ENCODE measurements around the gene RPL13.

The RPL13 gene

DNA sequence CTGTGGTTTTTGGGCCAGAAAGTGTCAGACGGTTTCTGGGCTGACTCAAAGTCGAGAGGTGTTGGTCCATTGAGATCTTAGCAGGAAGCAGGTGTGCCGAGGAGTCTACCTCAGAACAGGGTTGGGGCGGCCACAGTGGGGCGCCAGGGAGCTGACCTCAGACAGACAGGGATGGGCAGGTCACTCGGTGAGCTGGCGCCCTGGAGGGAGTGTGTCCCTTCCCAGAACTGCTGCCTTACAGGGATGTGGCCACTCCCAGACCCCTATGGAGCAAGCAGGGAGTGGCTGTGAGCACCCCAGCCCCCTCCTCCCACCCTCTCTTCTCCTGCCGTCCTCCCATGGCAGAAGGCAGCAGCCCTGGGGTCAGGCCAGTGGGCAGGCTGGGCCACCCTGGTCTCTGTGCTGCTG is 39.0 kb downstream of the RPL13 start:
- no peak for DNase-seq (ENCODE audit: low spot score)

DNA sequence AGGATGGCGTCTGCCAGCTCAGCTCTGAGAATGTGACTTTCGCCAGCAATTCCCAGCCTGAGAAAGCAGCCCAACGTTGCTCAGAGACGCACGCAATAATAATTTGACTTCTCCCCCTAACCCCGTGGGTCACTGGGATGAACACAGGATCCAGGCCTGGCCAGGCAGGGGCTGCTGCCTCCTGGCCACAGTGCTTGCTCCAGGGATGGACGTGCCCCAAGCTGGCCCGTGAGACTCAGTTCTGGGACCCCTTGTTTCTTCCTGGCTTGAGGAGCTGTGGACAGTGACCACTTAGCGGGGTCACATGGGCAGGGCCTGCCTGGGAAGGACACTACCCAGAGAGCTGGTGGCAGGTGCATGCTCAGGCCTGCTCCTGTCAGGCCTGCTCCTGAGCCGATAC is 39.4 kb downstream of the RPL13 start:
- no peak for DNase-seq (ENCODE audit: low spot score)

DNA sequence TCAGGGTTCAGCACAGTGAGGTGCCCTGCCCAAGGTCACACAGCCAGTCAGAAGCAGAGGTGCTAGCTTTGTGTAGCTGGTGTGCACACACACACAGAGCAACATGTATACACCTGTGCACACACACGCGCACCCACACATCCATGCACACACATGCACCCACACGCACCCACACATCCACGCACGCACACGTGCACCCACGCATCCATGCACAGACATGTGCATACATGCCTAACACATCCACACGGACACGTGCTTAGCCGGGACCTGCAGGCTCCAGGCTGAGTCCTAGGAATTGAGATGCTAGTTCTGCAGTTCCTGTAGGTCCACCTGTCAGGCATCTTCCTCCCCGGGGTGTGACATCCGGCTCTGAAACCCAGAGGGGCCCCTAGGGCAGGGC is 39.9 kb downstream of the RPL13 start:
- DNase-seq (ENCODE audit: low spot score), result no peak

DNA sequence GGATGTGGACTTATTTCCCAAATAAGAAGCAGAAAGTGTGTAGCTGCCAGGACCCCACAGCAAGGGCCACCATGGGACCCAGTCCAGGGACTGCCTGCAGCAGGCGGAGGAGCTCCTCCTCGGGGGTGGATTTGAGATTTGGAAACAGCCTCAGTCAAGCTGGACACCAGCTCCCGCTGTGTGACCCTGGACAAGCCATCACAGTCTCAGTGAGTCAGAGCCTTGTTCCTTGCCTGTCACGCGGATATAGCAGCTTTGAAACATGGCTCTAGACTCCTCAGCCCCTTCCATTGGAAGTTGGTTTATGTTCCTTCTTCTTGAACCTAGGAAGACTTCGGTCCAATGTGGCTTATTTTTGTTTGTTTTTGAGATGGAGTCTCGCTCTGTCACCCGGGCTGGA is 40.5 kb downstream of the RPL13 start:
- no peak for DNase-seq (ENCODE audit: low spot score)

DNA sequence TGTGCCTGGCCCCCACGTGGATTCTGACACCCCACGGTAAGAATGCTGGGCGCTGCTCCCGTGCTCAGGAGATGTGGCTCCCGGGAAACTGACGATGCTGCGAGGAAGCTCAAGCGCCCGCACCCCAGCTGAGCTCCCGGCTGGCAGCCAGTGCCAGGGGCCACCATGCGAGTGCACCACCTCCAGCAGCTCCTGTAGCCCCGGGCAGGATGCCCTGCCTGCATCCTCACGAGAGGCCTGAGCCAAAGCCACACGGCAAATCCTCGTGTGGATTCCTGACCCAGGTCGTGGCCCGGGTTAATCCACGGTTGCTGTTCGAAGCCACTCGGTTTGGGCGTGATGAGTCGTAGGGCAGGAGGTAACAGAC is 41.4 kb downstream of the RPL13 start:
- no peak for DNase-seq (ENCODE audit: low spot score)

DNA sequence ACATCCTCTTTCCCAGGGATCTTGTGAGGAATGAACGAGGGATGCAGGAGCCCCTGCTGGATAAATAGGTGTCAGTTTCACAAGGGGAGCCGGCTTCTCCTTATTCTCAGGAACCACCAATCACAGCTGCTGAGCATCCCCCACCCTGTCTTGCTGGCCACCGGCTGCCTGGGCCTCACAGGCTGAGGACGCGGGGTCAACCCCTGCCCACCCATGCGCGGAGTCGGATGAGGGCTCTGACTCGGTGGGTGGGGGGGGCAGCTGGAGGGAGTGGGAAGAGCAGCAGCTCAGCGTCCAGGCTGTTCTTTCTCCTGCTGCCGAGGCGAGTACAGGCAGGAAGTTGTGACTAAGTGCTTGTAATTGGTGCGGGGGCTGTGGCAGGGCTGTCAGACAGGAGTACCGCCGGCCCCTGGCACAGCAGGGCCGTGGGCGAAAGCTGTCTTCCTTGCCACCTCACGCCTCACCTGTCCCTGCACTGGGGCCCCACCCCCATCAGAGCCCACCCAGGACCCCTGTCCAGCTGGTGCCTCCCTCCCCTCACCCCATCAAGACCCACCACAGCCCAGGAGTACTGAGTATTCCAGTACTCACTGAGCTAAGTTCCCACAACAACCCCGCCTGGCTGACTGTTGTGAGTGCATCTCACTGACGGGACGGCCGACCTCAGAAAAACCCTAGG is 41.9 kb downstream of the RPL13 start:
- peak; percentile 86 for DNase-seq (ENCODE audit: low spot score)

DNA sequence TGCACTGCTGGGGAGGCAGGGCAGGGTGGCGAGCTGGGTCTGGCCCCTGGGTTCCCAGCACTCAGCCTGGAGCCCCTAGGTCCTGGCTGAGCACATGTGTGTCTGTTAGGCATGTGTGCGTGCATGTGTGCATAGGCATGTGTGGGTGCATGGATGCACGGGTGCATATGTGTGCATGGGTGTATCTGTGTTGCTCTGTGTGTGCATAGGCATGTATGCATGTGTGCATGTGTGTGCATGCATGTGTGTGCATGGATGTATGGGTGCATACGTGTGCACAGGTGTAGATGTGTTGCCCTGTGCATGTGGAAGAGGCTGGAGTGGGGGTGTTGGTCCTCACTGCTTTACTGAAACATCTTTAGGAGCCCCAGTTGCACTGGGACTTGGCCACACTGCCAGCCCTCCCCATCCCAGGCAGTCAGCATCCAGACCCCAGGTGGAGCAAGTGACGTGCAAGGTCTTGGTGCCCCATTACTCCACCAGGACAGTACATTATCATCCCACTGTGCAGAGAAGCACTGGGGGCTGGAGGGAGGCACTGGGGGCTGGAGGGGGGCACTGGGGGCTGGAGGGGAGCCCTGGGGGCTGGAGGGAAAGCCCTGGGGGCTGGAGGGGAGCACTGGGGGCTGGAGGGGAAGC is 42.6 kb downstream of the RPL13 start:
- no peak for DNase-seq (ENCODE audit: low spot score)

DNA sequence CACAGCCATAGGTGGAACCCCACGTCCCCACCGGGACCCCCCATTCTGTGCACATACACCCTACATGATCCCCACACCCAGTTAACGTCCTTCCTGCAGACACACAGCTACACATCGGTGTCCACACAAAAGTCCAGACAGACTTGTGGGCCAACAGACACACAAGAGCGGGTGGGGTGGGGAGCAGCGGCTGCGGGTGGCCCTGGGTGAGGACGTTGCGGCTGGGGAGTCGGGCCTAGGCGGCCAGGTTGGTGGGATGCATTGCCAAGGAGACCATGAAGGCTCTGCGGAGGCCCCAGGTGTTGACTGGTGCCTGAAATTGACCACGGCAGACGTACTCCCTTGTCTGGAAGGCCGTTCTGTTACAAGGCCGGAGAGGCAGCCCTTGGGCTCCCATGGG is 44.3 kb downstream of the RPL13 start:
- no peak for DNase-seq (ENCODE audit: low spot score)

DNA sequence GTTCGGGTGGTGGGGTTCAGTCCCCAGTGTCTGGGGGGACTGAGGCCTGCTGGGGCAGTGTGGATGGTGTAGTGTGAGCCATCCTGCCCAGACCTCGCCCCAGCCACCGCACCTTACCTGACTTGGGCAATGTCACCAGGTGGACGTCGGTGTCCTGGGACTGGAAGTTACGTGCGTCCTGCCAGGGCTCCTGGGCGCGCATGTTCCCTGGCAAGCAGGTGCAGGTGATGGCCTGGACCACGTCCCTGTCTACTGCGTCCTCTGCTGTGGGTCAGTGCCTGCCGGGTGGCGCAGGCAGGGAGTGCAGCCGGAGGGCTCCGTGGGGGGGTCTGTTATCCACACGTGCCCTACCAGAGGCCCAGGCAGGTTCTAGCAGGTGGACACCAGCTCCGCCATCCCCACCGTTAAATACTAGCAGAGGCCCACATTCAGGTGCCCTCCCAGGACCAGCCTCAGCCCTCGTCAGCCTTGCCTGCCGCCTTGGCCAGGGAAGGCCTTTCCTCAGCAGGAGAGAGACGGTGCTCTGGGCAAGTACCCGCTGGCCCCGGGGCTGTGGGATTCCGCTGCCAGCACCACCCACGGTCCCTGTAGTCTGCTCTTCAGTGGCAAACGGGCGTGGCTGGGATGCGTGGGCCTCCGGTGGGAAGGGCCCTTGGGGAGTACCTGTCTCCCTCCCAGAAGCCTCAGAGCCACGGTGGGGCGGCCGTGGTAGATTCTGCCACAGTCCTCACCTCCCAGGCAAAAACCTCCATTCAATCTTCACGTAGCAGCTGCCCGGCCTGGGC is 44.9 kb downstream of the RPL13 start:
- no peak for DNase-seq (ENCODE audit: low spot score)

DNA sequence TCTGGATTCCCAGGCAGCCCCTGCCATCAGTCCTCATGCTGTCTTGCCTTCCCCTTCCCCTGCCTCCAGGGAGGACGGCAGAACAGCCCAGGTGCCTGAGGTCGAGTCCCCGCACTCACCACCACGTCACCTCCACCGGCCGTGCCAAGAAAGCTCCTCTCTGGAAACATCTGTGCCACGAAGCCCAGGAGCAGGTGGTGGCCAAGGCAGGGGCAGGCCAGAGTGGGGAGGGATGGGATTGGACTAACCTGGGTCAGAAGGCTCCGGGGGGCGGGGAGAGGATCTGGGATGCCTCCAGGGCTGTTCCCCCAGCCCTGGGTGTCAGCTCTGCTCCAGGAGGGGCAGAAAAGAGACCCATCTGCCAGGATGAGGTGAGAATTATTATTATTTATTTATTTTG is 45.5 kb downstream of the RPL13 start:
- DNase-seq (ENCODE audit: low spot score), result no peak

DNA sequence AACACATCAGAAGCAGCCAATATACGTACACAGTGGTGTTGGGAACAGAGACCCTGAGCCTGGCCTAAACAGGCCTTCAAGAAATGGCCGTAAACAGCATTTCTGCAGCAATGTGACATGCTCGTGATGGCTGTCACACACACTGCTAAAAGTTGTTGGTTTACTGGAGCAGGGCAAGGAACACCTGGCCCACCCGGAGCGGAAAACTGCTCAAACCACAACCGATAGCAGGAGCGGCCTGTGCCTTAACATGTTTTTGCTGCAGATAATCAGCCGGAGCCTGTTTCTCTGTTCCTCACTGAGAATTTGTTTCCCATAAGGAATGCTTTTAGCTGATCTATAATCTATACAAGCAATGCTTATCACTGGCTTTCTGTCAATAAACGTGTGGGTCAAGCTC is 47.0 kb downstream of the RPL13 start:
- no peak for DNase-seq (ENCODE audit: low spot score)

DNA sequence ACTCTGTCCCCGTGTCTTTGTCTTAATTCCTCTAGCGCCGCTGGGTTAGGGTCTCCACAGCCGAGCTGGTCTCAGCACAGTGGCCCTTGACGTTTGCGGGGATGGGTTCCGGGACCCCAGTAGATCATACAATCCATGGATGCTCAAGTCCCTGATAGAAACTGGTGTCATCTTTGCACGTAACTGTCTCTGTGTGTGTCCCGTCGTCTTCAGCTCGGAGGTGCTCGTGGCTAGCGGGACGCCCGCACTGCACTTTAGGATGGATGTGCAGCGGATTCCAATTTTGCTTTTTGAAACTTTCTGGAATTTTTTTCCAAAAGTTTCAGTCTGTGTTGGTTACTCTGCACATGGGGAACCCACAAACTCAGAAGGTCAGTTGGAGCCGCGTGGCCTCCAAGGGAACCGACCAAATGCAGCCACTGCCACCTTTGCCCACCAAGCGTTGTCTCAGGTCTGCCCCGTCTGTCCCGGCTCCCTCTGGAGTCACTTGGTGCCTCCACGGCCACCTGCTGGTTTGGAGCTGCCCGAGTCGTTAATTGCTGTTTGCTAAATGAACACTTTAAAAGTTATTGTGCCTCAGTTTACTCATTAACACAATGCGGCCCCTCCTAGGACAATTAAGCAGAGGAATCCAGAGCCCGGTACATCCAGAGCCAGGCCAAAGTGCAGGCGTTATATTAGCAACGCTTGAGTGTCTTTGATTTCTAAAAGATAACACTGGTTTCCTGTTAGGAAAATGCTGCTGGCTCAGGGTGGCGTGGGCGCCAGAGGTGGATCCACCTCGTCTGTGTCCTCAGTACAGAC is 47.7 kb downstream of the RPL13 start:
- no peak for DNase-seq (ENCODE audit: low spot score)

DNA sequence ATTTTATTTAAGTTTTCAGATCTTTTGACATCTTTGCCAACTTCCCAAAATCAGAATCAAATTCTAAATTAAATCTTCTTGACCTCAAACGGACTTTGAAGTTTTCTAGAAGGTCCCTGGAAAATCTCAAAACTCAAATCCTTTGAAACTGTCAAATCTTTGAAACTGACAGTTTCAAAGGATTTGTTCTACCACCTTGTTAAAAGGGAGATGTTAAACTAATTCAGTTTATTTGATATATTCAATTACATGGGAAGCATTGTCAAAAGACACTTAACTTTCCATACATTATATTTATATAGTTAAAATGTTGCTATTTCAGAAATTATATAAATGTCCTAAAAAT is 49.6 kb downstream of the RPL13 start:
- no peak for DNase-seq (ENCODE audit: low spot score)

DNA sequence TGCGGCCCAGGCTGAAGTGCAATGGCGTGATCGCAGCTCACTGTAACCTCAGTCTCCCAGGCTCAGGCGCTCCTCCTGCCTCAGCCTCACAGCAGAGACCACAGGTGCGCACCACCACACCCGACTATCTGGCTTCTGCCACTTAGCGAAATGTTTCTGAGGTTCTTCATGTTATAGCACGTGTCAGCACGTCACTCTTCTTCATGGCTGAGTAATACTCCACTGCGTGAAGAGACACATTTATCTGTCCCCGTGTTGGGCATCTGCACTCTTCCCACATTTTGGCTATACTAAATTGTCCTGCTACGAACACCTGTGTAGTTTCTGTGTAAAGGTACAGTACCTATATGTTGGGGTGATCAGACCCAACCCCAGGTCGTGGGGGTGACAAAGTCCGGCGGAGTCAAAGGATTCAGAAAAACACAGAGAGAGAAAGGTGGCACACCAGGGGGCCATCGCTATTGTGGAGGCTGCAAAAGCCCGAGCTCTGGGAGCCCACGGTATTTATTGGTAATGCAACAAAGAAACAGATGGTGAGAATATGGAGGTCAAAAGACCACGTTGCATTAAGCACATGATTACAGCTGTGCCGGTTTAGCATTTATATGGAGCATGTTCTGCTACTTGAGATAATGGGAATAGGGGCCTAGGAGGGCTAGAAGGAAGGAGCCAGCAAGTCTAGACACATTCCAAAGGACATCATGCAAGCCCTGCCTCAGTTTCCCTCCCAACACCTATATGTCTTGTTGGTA is 52.1 kb downstream of the RPL13 start:
- no peak for DNase-seq (ENCODE audit: low spot score)

DNA sequence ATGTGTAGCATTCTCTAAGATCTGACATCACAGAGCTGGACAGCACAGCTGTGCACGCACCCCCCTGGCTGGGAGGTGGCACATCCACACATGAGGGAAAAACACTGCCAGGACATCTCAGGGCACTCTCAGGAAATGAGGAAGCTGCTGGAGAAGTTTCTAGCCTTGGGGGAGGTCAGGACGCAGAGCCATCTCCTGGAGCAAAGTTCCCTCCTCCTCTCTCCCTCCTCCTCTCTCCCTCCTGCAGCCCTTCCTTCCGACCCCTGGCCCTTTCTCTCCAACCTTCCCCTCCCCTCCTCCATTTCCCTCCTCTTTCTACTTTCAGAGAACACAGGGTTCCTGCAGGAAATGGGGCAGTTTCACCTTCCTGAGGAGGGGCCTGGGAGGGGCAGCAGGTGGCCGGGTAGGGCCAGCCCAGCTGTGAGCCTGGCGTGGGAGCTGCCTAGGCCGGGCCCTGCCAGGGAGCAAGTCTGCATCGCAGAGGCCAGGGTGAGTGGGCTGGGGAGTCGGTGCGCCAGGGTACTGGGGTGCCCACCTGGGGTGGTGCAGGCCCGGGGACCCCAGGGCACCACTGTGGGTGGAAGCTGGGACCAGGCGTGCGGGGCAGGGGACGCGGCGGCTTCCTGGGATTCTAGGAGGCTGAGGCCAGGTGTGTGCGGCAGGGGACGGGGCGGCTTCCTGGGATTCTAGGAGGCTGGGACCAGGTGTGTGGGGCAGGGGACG is 52.9 kb downstream of the RPL13 start, which contains the start of gene DPEP1:
Gene DPEP1, plus strand, starts transcription at position 412 of the 723 bp plus-strand sequence. CDS start 16,769 bp downstream, outside the sequence.
- no peak for DNase-seq (ENCODE audit: low spot score)

DNA sequence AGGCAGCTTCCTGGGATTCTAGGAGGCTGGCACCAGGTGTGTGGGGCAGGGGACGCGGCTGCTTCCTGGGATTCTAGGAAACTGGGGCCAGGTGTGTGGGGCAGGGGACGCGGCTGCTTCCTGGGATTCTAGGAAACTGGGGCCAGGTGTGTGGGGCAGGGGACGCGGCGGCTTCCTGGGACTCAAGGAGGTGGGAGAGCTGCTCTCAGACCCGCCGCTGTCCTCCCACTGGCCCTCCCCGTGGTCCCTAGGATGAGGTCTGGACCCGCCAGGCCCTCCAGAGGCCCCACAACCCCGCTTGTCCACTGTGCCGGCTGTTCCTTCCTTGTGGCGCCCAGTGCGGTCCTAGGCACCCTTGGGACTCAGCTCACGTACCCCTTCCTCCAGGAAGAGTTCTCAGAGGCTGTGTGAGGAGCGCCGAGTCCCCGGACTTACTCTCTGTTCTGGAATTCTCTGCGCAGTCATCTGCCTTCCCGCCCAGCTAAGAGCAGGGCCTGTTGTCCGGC is 53.5 kb downstream of the RPL13 start:
- DNase-seq (ENCODE audit: low spot score), result no peak

Measured in kidney capillary endothelial cell (primary cell).